ENCODE data around the gene ROBO4.

ROBO4 gene

DNA sequence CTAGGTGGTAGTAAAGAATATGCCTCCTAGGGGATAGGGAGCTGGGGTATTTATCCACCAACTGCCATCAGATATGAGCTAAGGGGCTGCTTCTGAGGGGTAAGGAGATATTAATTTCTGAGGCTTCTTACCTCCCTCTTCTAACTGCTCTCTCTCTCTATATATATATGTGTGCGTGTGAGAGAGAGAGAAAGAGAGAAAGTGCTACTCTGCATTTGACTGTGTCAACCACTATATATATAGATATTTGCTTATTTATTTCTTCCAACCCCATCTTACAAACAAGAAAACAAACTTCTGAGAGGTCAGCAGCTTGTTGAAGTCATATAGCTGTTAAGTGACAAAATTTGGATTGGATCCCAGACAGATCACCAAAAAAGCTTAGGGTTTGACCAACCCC lies 44.0 kb upstream of the ROBO4 start:
- no peak for DNase-seq (ENCODE audit: extremely low read depth, low read depth)
- TF ChIP-seq, protein P1, sequence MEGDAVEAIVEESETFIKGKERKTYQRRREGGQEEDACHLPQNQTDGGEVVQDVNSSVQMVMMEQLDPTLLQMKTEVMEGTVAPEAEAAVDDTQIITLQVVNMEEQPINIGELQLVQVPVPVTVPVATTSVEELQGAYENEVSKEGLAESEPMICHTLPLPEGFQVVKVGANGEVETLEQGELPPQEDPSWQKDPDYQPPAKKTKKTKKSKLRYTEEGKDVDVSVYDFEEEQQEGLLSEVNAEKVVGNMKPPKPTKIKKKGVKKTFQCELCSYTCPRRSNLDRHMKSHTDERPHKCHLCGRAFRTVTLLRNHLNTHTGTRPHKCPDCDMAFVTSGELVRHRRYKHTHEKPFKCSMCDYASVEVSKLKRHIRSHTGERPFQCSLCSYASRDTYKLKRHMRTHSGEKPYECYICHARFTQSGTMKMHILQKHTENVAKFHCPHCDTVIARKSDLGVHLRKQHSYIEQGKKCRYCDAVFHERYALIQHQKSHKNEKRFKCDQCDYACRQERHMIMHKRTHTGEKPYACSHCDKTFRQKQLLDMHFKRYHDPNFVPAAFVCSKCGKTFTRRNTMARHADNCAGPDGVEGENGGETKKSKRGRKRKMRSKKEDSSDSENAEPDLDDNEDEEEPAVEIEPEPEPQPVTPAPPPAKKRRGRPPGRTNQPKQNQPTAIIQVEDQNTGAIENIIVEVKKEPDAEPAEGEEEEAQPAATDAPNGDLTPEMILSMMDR (IDR thresholded peaks at IDR 0.05; ENCODE audit: low read depth, low read length), result no peak

DNA sequence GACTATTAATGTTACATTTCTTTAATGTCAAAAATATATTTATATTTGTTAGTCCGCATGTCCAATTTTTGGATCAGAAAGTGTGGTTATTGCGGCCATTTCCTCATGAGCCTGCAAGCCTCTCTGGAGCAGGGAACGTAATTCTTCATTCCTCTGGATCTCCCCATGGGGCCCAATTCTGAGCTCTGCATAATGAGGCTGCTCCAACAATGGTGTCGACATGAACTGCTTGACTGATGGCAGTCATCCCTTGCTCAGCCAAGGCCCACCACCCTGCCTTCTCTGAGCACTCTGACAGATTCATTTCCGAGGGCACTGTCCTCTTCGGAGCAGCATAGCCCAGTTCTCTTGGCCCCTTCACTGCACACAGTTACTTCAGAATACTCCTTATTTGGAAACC lies 41.3 kb upstream of the ROBO4 start:
- no peak for DNase-seq (ENCODE audit: extremely low read depth, low read depth)

DNA sequence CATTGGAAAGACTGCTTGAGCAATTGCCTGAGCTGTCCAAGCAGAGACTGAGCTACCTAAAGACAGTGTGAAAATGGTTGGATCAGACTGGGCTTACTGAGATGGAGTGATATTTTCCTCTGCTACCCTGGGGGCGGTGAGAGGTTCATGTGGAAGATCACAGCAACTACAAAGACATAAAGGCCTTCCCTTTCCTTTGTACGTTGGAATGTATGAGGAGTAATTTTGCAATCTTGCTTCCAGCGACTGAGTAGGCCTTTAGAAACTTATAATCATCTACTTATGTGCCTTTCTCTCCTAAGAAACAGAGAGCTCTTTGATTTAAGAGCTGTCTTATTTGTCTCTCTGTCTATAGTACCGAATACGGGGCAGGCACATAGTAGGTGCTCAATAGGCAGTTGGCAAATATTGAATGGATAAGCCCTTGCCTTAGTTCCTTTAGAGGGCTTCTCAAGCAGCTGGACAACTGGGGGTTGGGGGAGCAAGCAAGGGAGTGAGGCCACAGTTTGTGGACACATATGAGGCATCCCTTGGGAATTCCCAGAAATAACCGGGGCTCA lies 40.6 kb upstream of the ROBO4 start:
- TF ChIP-seq, protein P1 (IDR thresholded peaks at IDR 0.05; ENCODE audit: low read depth, low read length), result no peak
- DNase-seq (ENCODE audit: extremely low read depth, low read depth), result no peak

More for the DNA sequence above, 41.3 kb upstream of the ROBO4 start:
- TF ChIP-seq, protein P1 (IDR thresholded peaks at IDR 0.05; ENCODE audit: low read depth, low read length), result no peak

DNA sequence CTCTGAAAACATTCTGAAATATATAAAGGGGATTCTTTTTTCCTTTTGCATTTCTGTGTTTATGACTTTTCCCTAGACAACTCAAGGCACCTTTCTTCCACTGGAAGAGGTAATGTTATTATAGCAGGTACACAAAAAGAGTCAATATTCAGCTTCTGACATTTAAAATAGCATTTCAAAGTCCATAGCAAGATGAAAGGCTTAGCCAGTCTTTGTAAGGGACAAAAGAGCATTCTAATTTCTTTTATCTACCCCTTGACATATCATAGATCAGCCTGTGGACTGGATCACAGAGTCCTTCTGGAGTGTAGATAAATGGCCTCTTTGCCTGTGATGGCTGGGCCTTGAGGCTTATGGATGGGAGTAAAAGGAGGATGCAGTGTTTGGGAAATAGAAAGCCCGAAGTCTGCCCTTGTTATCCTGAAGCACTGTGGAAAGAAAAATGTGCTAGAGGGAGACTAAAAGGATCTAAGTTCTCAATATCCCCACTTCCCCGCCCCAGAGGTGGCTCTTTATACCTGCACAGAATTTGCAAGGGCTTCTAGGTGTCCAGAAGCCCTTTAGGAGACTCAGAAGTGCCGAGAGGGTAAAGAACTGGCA lies 39.8 kb upstream of the ROBO4 start:
- TF ChIP-seq, protein P1 (IDR thresholded peaks at IDR 0.05; ENCODE audit: low read depth, low read length), result no peak
- DNase-seq (ENCODE audit: extremely low read depth, low read depth), result no peak

DNA sequence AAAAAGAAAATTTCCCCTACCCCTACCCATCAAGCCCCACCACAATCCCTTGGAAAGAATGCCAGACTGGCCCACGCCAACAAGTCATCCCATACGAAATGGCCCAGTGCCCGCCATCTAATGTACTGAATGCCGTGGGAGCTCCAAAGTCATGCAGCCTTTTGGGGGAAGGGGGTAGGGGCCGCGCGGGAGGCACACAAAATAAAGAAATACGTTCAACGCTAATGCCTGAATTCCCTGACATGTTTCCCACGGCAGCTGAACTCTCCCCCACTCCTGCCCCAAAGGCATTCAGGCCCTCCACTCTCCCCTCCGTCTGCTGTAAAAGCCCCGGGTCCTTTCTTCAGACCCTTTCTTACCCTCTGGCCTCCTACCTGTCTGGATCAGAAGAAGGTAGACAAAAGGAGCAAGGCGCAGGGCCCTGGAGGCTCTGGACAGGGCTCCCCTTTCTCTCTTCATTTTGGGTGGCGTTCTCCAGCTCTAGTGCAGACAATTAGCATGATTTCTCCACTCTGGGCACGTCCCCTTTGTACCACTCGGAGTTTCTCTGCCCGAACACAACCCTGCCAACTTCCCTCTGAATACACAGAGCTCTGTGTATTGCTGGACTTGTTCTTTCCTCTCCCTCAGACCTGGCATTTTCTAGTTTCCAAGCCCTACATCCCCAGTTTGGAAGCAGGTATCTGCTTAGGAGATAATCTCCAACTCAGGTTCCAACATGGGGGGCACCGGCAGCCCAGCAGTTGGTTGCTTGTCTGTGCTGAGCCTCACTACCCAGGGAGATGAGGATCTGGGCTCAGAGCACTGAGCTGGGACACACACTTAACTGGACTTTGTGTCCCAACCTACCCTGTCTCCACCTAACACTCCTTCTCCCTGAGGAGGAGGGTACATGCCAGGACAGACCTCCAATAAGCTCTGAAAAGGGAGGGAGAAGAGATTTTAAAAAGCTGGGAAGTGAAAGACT lies 38.2 kb upstream of the ROBO4 start, which contains the start of gene HEPACAM:
HEPACAM (minus strand) TSS at position 500 of the 967 bp plus-strand sequence; CDS start at position 459, 41 bp downstream.
- DNase-seq (ENCODE audit: extremely low read depth, low read depth), result no peak
- TF ChIP-seq, protein P1 (IDR thresholded peaks at IDR 0.05; ENCODE audit: low read depth, low read length), result no peak

DNA sequence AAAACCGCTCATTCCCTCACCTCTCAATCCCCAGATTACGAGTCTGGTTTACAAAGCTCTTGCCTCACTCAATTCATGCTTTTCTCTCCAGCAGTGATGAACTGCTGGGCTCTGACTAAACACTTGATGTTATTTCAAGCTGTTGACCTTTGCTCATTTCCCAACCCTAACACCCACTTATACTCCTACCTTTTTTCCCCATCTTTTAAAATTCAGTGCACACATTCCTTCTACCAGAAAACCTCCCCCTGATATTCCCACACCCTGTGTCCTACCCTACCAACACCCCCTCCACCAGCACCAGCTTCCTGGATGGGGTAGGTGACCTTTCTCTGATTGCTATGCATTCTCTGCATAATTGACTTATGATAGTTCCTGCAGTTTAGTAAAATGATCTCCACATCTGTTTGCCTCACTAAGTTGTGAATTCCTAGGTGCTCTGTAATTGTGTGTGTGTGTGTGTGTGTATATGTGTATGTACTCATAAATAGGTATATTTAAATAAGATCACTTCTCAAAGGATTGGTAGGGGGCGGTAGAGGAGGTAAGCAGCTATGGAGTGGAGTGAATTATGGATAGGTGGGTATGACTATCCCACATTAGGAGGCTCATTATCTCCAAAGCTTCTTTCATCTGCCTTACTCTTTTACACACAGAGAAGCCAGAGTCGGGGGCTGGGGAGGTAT lies 37.3 kb upstream of the ROBO4 start:
- TF ChIP-seq, protein P1 (IDR thresholded peaks at IDR 0.05; ENCODE audit: low read depth, low read length), result no peak; the same call in 1 of the 2 replicates
- peak; percentile 65 for DNase-seq (ENCODE audit: extremely low read depth, low read depth)

Measured in AG09319 (cell line).